Skeletal muscle tissue (tissue), 4 donors: ENCODE results near the gene OR51B4. TPM values are rescaled to one million over a fixed set of nuclear protein-coding genes. Genes with fewer than 3 reads are reported as not detected.

Source experiments
- H3K27ac ChIP-seq: one replicate; pipeline ENCODE4 v1.7.0; 2013; ENCODE audit warnings: mild to moderate bottlenecking, low read depth, low read length, inconsistent platforms
- H3K27me3 ChIP-seq, 3 donors: one replicate each; pipeline ENCODE4 v1.7.0; 2013; ENCODE audit warnings: low read length in 3 of 3; ENCODE audit not compliant: control insufficient read depth in 3 of 3, insufficient read depth in 3 of 3
- H3K36me3 ChIP-seq, 3 donors: one replicate each; pipeline ENCODE4 v1.7.0; 2013; ENCODE audit warnings: low read length in 3 of 3; ENCODE audit not compliant: control insufficient read depth in 3 of 3, insufficient read depth in 3 of 3
- H3K4me1 ChIP-seq, 3 donors: one replicate each; pipeline ENCODE4 v1.7.0; 2013; ENCODE audit warnings: low read length in 3 of 3, mild to moderate bottlenecking in 3 of 3; ENCODE audit not compliant: control insufficient read depth in 3 of 3, insufficient read depth in 3 of 3
- H3K4me3 ChIP-seq, 3 donors: one replicate each; pipeline ENCODE4 v1.7.0; 2013; ENCODE audit warnings: low read length in 3 of 3
- H3K9ac ChIP-seq, 3 donors: one replicate each; pipeline ENCODE4 v1.7.0; 2013; ENCODE audit warnings: low read length in 3 of 3, mild to moderate bottlenecking in 3 of 3, moderate library complexity in 2 of 3, low read depth in 1 of 3
- H3K9me3 ChIP-seq, 3 donors: one replicate each; pipeline ENCODE4 v1.7.0; 2013; ENCODE audit warnings: low read length in 3 of 3; ENCODE audit not compliant: control insufficient read depth in 3 of 3
- total RNA-seq: library from RNA; depleted of rRNA; stranded (reverse); fragments of >200 nt; gene quantifications from one replicate; pipeline ENCODE4 v1.2.3, GENCODE V29; 2014
- donor health status: Osteomylitis.

Gene OR51B4
- total RNA-seq, 1 donor from 2014 or later: 0.52 TPM

DNA sequence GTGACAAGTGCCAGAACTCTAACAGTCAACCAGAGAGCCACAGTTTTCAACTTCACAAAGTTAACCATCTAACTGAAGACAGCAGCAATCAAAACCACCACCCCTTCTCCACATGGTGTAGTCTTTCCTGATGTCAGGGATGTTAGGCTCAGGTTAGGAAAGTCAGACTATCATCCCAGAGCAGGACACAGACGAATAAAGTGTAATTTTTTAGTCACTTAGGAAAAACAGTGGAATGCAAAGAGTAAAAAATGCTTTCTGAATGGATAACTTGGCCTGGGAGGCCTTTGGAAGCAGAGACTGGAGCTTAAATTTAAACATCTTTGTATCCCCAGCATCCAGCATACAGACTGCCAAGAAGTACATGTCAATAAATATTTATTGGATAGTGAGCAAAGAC is 15.4 kb downstream of the OR51B4 start:
- H3K27ac ChIP-seq: no peak overlapping the region
- no peak overlapping the region for H3K9ac ChIP-seq
- H3K27me3 ChIP-seq: no peaks in the 10 kb centered on the region
- no peaks in the 10 kb centered on the region for H3K4me1 ChIP-seq
- H3K4me3 ChIP-seq: no peak overlapping the region
- no peaks in the 10 kb centered on the region for H3K36me3 ChIP-seq
- H3K9me3 ChIP-seq: no peaks in the 10 kb centered on the region

DNA sequence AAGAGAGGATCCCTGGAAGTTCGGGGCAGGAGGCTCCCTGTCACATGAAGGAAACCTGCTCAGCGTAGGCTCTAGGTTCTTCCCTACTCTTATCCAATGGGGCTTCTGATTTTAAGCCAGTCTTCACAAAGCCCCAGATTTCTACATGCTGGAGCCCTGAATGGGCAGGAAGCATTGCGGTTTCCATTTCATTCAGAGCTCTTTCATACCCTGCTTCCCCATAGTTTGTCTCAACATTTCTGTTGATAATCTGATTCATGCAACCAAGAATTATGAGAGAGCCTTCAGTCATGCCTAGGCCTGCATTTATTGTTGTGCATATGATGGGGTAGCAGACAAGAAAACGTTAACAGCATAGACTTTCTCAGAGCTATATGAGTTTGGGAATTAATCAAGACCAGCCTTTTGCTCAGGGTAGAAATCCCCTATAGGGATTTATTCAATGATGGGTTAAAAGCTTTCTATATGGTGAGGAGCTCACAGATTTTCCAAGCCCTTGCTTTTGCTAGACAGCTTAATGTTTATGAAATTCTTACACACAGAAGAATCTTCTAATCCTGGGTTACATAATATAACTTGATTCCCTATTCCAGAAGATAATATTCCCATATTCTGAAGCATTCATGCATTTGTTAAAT is 15.9 kb downstream of the OR51B4 start:
- Histone ChIP-seq H3K4me1 (no peaks in the 10 kb centered on the region), H3K4me3 (no peak overlapping the region), H3K27ac (no peak overlapping the region), H3K9me3 (no peaks in the 10 kb centered on the region), H3K36me3 (no peaks in the 10 kb centered on the region), H3K27me3 (no peaks in the 10 kb centered on the region), H3K9ac (no peak overlapping the region)

DNA sequence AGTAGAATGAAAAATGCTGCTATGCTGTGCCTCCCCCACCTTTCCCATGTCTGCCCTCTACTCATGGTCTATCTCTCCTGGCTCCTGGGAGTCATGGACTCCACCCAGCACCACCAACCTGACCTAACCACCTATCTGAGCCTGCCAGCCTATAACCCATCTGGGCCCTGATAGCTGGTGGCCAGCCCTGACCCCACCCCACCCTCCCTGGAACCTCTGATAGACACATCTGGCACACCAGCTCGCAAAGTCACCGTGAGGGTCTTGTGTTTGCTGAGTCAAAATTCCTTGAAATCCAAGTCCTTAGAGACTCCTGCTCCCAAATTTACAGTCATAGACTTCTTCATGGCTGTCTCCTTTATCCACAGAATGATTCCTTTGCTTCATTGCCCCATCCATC is 17.1 kb downstream of the OR51B4 start:
- Histone ChIP-seq H3K27ac (no peak overlapping the region), H3K9me3 (no peaks in the 10 kb centered on the region), H3K9ac (no peak overlapping the region), H3K4me3 (no peak overlapping the region), H3K27me3 (no peaks in the 10 kb centered on the region), H3K4me1 (no peaks in the 10 kb centered on the region), H3K36me3 (no peaks in the 10 kb centered on the region)

DNA sequence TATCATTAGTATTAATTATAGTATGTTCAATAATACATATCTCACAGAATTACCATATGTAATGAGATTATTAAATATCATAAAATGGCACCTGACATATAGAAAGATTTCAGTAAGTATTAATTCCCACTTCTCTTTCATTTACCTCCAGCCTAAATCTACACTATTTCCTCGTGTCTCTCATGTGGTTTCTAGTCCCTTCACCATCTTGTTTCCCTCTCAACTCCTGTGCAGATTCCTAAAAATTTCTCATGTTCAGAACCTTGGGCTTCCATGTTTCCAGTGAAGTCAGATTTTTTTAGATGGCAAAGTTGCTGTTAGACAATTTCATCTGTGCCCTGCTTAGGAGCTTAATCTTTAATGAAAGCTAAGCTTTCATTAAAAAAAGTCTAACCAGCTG is 17.9 kb downstream of the OR51B4 start:
- Histone ChIP-seq H3K9me3 (no peaks in the 10 kb centered on the region), H3K9ac (no peak overlapping the region), H3K27ac (no peak overlapping the region), H3K36me3 (no peaks in the 10 kb centered on the region), H3K4me3 (no peak overlapping the region), H3K4me1 (no peaks in the 10 kb centered on the region), H3K27me3 (no peaks in the 10 kb centered on the region)

DNA sequence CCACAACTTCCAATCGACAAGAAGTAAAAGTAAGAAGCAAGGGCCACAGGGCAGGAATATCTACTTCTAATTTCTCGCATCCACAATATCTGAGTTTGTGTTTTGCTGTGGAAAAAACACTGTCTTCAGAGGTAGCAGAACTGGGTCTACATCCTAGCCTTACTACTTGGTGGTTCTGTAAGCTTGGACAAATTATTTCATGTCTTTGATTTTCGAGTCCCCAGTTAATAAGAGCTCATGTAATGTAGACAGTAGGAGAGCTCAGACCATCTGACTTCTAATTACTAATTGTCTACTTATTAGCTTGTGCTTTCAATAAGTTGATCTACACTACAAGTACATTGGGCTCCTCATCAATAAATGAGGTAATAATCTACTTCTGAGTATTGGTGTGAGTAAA is 18.7 kb downstream of the OR51B4 start:
- no peaks in the 10 kb centered on the region for H3K9me3 ChIP-seq
- H3K4me1 ChIP-seq: no peaks in the 10 kb centered on the region
- H3K4me3 ChIP-seq: no peak overlapping the region
- H3K9ac ChIP-seq: no peak overlapping the region
- H3K27ac ChIP-seq: no peak overlapping the region
- no peaks in the 10 kb centered on the region for H3K36me3 ChIP-seq
- no peaks in the 10 kb centered on the region for H3K27me3 ChIP-seq

DNA sequence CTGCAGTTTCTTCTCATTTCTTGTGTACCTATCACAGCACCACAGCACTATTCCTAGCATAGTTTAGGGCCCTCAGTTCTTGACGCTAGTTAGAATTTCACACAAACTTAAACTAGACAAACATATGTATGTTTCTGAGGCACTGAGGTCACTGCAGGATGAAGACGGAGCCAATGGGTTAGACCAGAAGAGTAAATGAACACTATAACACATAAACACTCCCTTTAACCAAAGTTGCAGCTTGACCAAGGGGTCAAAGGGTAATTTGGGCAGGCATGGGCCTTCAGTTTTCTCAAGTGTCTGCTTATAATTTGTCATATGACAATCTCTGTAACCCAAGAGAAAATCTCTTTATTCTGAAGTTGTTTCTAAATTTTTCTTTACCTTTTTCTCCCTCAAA is 19.1 kb downstream of the OR51B4 start:
- no peaks in the 10 kb centered on the region for H3K27me3 ChIP-seq
- no peak overlapping the region for H3K9ac ChIP-seq
- no peak overlapping the region for H3K4me3 ChIP-seq
- H3K36me3 ChIP-seq: no peaks in the 10 kb centered on the region
- no peaks in the 10 kb centered on the region for H3K9me3 ChIP-seq
- H3K4me1 ChIP-seq: no peaks in the 10 kb centered on the region
- no peak overlapping the region for H3K27ac ChIP-seq

DNA sequence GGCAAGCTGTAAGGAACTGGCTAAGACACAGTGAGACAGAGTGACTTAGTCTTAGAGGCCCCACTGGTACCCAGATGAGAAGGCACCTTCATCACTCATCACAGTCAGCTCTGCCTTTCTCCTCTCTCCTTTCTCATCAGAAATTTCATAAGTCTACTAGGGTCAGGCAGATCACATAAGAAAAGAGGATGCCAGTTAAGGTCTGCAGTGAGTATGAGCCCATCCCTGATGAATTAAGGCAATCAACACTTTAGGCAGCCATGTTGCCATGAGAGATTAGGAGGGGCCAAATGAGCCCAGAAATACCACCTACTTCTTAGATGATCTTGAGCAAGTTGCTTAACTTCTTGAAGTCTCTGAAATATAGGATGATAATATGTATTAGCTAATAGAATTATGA is 20.1 kb downstream of the OR51B4 start:
- Histone ChIP-seq H3K4me1 (no peaks in the 10 kb centered on the region), H3K27ac (no peak overlapping the region), H3K27me3 (no peaks in the 10 kb centered on the region), H3K9me3 (no peaks in the 10 kb centered on the region), H3K9ac (no peak overlapping the region), H3K36me3 (no peaks in the 10 kb centered on the region), H3K4me3 (no peak overlapping the region)

DNA sequence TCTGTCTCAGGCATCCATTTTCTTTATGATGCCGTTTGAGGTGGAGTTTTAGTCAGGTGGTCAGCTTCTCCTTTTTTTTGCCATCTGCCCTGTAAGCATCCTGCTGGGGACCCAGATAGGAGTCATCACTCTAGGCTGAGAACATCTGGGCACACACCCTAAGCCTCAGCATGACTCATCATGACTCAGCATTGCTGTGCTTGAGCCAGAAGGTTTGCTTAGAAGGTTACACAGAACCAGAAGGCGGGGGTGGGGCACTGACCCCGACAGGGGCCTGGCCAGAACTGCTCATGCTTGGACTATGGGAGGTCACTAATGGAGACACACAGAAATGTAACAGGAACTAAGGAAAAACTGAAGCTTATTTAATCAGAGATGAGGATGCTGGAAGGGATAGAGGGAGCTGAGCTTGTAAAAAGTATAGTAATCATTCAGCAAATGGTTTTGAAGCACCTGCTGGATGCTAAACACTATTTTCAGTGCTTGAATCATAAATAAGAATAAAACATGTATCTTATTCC is 21.1 kb downstream of the OR51B4 start:
- Histone ChIP-seq H3K4me3 (no peak overlapping the region), H3K9me3 (no peaks in the 10 kb centered on the region), H3K27ac (no peak overlapping the region), H3K27me3 (no peaks in the 10 kb centered on the region), H3K36me3 (no peaks in the 10 kb centered on the region), H3K9ac (no peak overlapping the region), H3K4me1 (no peaks in the 10 kb centered on the region)

DNA sequence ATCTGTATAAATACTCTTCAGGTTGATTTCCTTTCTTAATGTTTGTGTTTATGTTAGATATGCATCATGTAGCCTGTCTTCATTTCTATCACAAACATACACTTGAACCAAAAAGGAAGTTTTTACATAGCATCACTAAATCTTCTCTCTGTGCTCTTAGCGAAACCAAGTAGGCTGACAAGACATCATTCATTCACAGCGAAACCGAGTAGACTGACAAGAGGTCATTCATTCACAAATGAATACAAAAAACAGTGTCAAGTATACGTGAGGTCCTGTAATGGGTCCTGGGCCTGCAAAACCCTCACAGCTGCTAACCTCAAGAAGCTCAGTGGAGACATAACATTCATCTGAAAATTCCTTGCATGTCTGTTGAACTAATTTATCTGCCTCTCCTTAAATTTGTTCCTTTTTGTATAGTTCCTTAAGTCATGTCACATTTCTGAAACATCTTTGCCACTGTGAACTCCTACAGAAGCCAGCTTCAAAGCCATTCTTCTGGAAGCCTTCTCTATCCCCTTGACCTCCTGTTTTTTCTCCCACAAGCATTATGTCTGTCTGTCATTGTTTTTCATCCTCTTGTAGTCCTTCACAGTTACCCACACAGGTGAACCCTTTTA is 22.2 kb downstream of the OR51B4 start:
- Histone ChIP-seq H3K27ac (no peak overlapping the region), H3K9ac (no peak overlapping the region), H3K27me3 (no peaks in the 10 kb centered on the region)

DNA sequence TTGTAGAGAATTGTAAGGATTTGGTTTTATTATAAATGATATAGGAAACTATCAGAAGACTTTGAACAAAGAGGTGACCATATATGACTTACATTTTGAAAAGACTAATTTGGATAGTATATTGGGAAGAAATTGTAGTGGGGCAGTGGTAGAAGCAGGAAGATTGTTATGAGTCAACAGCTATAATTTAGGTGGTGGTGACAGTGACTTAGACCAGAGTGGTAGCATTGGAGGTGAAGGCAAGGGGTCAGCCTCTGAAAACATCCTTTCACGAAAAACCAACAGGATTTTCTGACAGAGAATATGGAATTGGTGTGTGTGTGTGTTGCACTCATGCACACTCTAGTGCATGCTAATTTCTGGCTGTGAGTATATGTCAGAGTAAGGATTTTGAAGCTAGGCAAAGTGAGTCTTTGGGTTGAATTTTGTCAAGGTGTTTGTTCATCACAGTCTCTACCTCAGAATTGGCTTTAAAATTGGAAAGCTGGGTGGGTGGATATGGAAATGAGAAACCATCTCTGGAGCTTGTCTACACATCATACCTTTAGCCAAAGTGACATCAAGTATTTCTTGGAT is 23.9 kb downstream of the OR51B4 start:
- Histone ChIP-seq H3K9me3 (no peaks in the 10 kb centered on the region), H3K9ac (no peak overlapping the region), H3K36me3 (no peaks in the 10 kb centered on the region), H3K27ac (no peak overlapping the region), H3K4me3 (no peak overlapping the region), H3K27me3 (no peaks in the 10 kb centered on the region), H3K4me1 (no peaks in the 10 kb centered on the region)

More for the DNA sequence above, 22.2 kb downstream of the OR51B4 start:
- Histone ChIP-seq H3K4me1 (no peaks in the 10 kb centered on the region), H3K9me3 (no peaks in the 10 kb centered on the region), H3K36me3 (no peaks in the 10 kb centered on the region), H3K4me3 (no peak overlapping the region)
